H9 (cell line): ENCODE results near the gene MAST2. TPM values are rescaled to one million over a fixed set of nuclear protein-coding genes. Genes with fewer than 3 reads are reported as not detected.

Source experiments
- DNase-seq: peaks from one replicate; pipeline ENCODE4 v3.0.0-alpha.2; 2017
- H2AFZ ChIP-seq: one replicate; pipeline ENCODE4 v1.6.1; 2013; ENCODE audit warnings: mild to moderate bottlenecking, low read length, control low read depth, moderate library complexity
- H2AK5ac ChIP-seq: 2 replicates; pipeline ENCODE4 v1.6.1; 2013; ENCODE audit warnings: low read length, control low read depth, mixed read lengths; ENCODE audit not compliant: insufficient read length
- H2BK120ac ChIP-seq: one replicate; pipeline ENCODE4 v1.6.1; 2013; ENCODE audit warnings: low read depth, mild to moderate bottlenecking, low read length, control low read depth, inconsistent platforms; ENCODE audit not compliant: poor library complexity, severe bottlenecking
- H2BK12ac ChIP-seq: 2 replicates; pipeline ENCODE4 v1.6.1; 2013; ENCODE audit warnings: low read length, control low read depth, mixed read lengths, low read depth; ENCODE audit not compliant: insufficient read length
- H2BK15ac ChIP-seq: 2 replicates; pipeline ENCODE4 v1.6.1; 2013; ENCODE audit warnings: low read depth, low read length, control low read depth
- H2BK20ac ChIP-seq: one replicate; pipeline ENCODE4 v1.6.1; 2013; ENCODE audit warnings: low read depth, mild to moderate bottlenecking, low read length, control low read depth, inconsistent platforms; ENCODE audit not compliant: poor library complexity, severe bottlenecking
- H2BK5ac ChIP-seq: 2 replicates; pipeline ENCODE4 v1.6.1; 2013; ENCODE audit warnings: low read length, control low read depth, mixed read lengths; ENCODE audit not compliant: insufficient read length
- H3K14ac ChIP-seq: 2 replicates; pipeline ENCODE4 v1.6.1; 2013; ENCODE audit warnings: low read length, control low read depth; ENCODE audit not compliant: insufficient read depth
- H3K18ac ChIP-seq: 2 replicates; pipeline ENCODE4 v1.6.1; 2013; ENCODE audit warnings: low read depth, mild to moderate bottlenecking, mixed read lengths, low read length, control low read depth; ENCODE audit not compliant: insufficient read length
- H3K23ac ChIP-seq: 2 replicates; pipeline ENCODE4 v1.6.1; 2013; ENCODE audit warnings: low read length, control low read depth, mixed read lengths, low read depth; ENCODE audit not compliant: insufficient read length
- H3K23me2 ChIP-seq: 2 replicates; pipeline ENCODE4 v1.6.1; 2013; ENCODE audit warnings: low read depth, mild to moderate bottlenecking, mixed read lengths, low read length, control low read depth; ENCODE audit not compliant: insufficient read length, poor library complexity, severe bottlenecking
- H3K27ac ChIP-seq: 2 replicates; pipeline ENCODE4 v1.5.1; 2013; ENCODE audit warnings: low read length, control low read depth, mixed read lengths, low read depth; ENCODE audit not compliant: insufficient read length
- H3K27me3 ChIP-seq: 2 replicates; pipeline ENCODE4 v1.6.1; 2013; ENCODE audit warnings: low read length, control low read depth, inconsistent platforms; ENCODE audit not compliant: insufficient read depth
- H3K4ac ChIP-seq: 2 replicates; pipeline ENCODE4 v1.6.1; 2013; ENCODE audit warnings: low read depth, mild to moderate bottlenecking, control low read depth, inconsistent platforms, low read length, moderate library complexity
- H3K4me1 ChIP-seq: 2 replicates; pipeline ENCODE4 v1.6.1; 2013; ENCODE audit warnings: low read length, control low read depth, inconsistent platforms; ENCODE audit not compliant: insufficient read depth
- H3K4me2 ChIP-seq: 2 replicates; pipeline ENCODE4 v1.6.1; 2013; ENCODE audit warnings: low read length, control low read depth, mixed read lengths; ENCODE audit not compliant: insufficient read length, insufficient read depth
- H3K56ac ChIP-seq: 2 replicates; pipeline ENCODE4 v1.6.1; 2013; ENCODE audit warnings: low read depth, mild to moderate bottlenecking, mixed read lengths, low read length, control low read depth; ENCODE audit not compliant: insufficient read length
- H3K79me1 ChIP-seq: 2 replicates; pipeline ENCODE4 v1.6.1; 2013; ENCODE audit warnings: low read depth, mild to moderate bottlenecking, moderate library complexity, low read length, control low read depth, inconsistent platforms; ENCODE audit not compliant: insufficient read depth, poor library complexity, severe bottlenecking
- H3K79me2 ChIP-seq: 2 replicates; pipeline ENCODE4 v1.6.1; 2013; ENCODE audit warnings: low read length, control low read depth, inconsistent platforms; ENCODE audit not compliant: insufficient read depth
- H3K9ac ChIP-seq: 2 replicates; pipeline ENCODE4 v1.6.1; 2013; ENCODE audit warnings: low read length, control low read depth, mixed read lengths; ENCODE audit not compliant: insufficient read length; ENCODE audit errors: extremely low read depth
- H3K9me3 ChIP-seq: one replicate; pipeline ENCODE4 v1.6.1; 2013; ENCODE audit warnings: low read depth, low read length, inconsistent platforms; ENCODE audit not compliant: control insufficient read depth
- H3T11ph ChIP-seq: one replicate; pipeline ENCODE4 v1.6.1; 2013; ENCODE audit warnings: mild to moderate bottlenecking, low read length, control low read depth, inconsistent platforms
- H4K20me1 ChIP-seq: one replicate; pipeline ENCODE4 v1.6.1; 2013; ENCODE audit not compliant: control insufficient read depth, insufficient read length, insufficient read depth
- H4K5ac ChIP-seq: 2 replicates; pipeline ENCODE4 v1.6.1; 2013; ENCODE audit warnings: low read depth, mild to moderate bottlenecking, mixed read lengths, low read length, control low read depth; ENCODE audit not compliant: insufficient read length
- H4K8ac ChIP-seq: replicated peaks from 2 replicates; pipeline ENCODE4 v1.6.1; 2013; ENCODE audit warnings: low read length, control low read depth, mixed read lengths, low read depth; ENCODE audit not compliant: insufficient read length
- H4K91ac ChIP-seq: 2 replicates; pipeline ENCODE4 v1.6.1; 2013; ENCODE audit warnings: low read depth, mild to moderate bottlenecking, moderate library complexity, mixed read lengths, low read length, control low read depth; ENCODE audit not compliant: insufficient read length
- H3K27ac Mint-ChIP-seq, 3 experiments: 2 replicates in 2 of 3; 3 replicates in 1 of 3; pipeline ENCODE4 v1.8.0; 2020 to 2021; ENCODE audit warnings: mixed read lengths in 3 of 3, mild to moderate bottlenecking in 1 of 3, moderate library complexity in 1 of 3
- H3K27me3 Mint-ChIP-seq: 2 replicates; pipeline ENCODE4 v1.8.0; 2021; ENCODE audit warnings: low read depth, mild to moderate bottlenecking, moderate library complexity, mixed read lengths
- H3K36me3 Mint-ChIP-seq, 3 experiments: 2 replicates in 2 of 3; 3 replicates in 1 of 3; pipeline ENCODE4 v1.8.0; 2020 to 2021; ENCODE audit warnings: low read depth in 3 of 3, mixed read lengths in 3 of 3; ENCODE audit not compliant: insufficient read depth in 1 of 3
- H3K4me1 Mint-ChIP-seq, 2 experiments: 2 replicates each; pipeline ENCODE4 v1.8.0; 2020; ENCODE audit warnings: mixed read lengths in 2 of 2
- H3K4me3 Mint-ChIP-seq, 2 experiments: 2 replicates in 1 of 2; 3 replicates in 1 of 2; pipeline ENCODE4 v1.8.0; 2020 to 2021; ENCODE audit warnings: mild to moderate bottlenecking in 2 of 2, mixed read lengths in 2 of 2, moderate library complexity in 1 of 2
- H3K9me3 Mint-ChIP-seq, 2 experiments: 2 replicates in 1 of 2; 3 replicates in 1 of 2; pipeline ENCODE4 v1.8.0; 2020; ENCODE audit warnings: mild to moderate bottlenecking in 2 of 2, mixed read lengths in 2 of 2, moderate library complexity in 1 of 2
- WGBS: extraction: QIAGEN DNeasy Blood & Tissue Kit; methylation state at CpG from one replicate; pipeline ENCODE4 v1.1.7; 2013; ENCODE audit warnings: missing lambda C conversion rate, low lambda C conversion rate, mixed read lengths; ENCODE audit not compliant: insufficient read length; ENCODE audit errors: extremely low coverage; 5-methylcytosine and 5-hydroxymethylcytosine counted together
- total RNA-seq: library from RNA; stranded (reverse); gene quantifications from 2 replicates; pipeline ENCODE4 v1.2.1, GENCODE V29; 2021
- TF ChIP-seq, protein P1 (sequence below): fragments of 200-600 bp; sonication (generic); conservative IDR thresholded peaks from 3 replicates; pipeline ENCODE4 v1.8.0; 2021; ENCODE audit warnings: antibody characterized with exemption, mild to moderate bottlenecking

Gene MAST2
- total RNA-seq, 1 experiment from 2014 or later, result 28.8 TPM

DNA sequence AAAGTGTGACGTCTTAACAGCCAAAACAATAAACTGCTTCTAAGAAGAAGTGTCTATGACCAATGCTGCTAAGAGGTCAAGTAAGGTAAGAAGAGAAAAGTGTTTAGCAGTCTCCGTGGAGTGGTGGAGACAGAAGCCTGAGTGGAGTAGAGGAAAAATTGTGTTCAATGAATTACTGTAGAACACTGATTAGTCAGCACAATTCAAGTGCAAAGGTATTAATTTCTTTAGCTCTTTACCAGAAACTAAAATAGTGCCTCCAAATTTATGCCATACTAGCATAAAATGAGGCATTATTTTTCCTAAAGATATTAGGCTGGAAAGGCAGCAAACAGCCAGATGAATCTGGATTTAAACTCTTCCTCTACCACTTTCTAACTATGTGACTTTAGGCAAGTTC lies 272.9 kb downstream of the MAST2 start:
- Histone ChIP-seq H2AK5ac (no peak overlapping the region), H3K9me3 (no peaks in the 10 kb centered on the region), H3K23me2 (no peaks in the 10 kb centered on the region), H2BK120ac (no peak overlapping the region), H3K79me2 (no peaks in the 10 kb centered on the region), H2BK12ac (no peak overlapping the region), H3K56ac (no peak overlapping the region), H4K8ac (no peak overlapping the region), H4K5ac (no peak overlapping the region), H3K4me1 (no peaks in the 10 kb centered on the region), H3K27ac (no peak overlapping the region), H3K9ac (no peak overlapping the region), H3K27me3 (no peaks in the 10 kb centered on the region), H2BK5ac (no peak overlapping the region), H3K14ac (no peak overlapping the region), H3K4ac (no peak overlapping the region), H2BK15ac (no peak overlapping the region), H4K91ac (no peak overlapping the region), H3T11ph (no peak overlapping the region), H2AFZ (no peak overlapping the region), H4K20me1 (no peaks in the 10 kb centered on the region), H3K23ac (no peak overlapping the region), H3K18ac (no peak overlapping the region), H2BK20ac (no peak overlapping the region), H3K4me2 (no peak overlapping the region), H3K79me1 (no peaks in the 10 kb centered on the region)
- WGBS, result no CpG with 5 or more reads among the region's 2 CpGs
- Mint-ChIP-seq H3K9me3 (no peaks in the 10 kb centered on the region), H3K4me3 (no peak overlapping the region), H3K27ac (no peak overlapping the region), H3K36me3 (peaks cover 0 to 2% (median 0%) of the 10 kb centered on the region in 3 experiments; a peak in 1 of 7 replicates), H3K27me3 (no peaks in the 10 kb centered on the region), H3K4me1 (peaks cover 8 to 9% of the 10 kb centered on the region in 2 experiments; a peak in 3 of 4 replicates)
- no peak for DNase-seq
- TF ChIP-seq, protein P1, sequence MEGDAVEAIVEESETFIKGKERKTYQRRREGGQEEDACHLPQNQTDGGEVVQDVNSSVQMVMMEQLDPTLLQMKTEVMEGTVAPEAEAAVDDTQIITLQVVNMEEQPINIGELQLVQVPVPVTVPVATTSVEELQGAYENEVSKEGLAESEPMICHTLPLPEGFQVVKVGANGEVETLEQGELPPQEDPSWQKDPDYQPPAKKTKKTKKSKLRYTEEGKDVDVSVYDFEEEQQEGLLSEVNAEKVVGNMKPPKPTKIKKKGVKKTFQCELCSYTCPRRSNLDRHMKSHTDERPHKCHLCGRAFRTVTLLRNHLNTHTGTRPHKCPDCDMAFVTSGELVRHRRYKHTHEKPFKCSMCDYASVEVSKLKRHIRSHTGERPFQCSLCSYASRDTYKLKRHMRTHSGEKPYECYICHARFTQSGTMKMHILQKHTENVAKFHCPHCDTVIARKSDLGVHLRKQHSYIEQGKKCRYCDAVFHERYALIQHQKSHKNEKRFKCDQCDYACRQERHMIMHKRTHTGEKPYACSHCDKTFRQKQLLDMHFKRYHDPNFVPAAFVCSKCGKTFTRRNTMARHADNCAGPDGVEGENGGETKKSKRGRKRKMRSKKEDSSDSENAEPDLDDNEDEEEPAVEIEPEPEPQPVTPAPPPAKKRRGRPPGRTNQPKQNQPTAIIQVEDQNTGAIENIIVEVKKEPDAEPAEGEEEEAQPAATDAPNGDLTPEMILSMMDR, result no peak
